ENCODE measurements around the gene CDKN3.

DNA sequence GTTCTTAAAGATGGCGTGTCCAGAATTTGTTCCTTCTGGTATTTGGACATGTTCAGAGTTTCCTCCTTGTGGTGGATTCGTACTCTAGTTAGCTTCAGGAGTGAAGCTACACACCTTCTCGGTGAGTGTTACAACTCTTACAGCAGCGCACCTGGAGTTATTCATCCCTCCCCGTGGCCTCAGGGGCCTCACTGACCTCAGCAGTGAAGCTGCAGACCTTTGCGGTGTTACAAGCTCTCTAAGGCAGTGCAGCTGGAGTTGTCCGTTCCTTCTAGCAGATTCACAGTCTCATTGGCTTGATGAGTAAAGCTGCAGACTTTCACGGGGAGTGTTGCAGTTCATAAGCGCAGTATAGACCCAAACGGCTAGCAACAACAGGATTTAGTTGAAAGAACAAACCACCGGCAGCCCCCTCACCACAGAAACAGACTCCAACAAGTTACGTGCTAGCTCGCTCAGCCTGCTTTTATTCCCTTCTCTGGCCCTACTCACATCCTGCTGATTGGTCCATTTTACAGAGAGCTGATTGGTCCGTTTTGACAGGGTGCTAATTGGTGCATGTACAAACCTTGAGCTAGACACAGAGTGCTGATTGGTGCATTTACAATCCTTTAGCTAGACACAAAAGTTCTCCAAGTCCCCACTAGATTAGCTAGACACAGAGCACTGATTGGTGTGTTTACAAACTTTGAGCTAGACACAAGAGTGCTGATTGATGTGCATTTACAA, 4.5 kb upstream of the CDKN3 start:
- TF ChIP-seq, protein P1, sequence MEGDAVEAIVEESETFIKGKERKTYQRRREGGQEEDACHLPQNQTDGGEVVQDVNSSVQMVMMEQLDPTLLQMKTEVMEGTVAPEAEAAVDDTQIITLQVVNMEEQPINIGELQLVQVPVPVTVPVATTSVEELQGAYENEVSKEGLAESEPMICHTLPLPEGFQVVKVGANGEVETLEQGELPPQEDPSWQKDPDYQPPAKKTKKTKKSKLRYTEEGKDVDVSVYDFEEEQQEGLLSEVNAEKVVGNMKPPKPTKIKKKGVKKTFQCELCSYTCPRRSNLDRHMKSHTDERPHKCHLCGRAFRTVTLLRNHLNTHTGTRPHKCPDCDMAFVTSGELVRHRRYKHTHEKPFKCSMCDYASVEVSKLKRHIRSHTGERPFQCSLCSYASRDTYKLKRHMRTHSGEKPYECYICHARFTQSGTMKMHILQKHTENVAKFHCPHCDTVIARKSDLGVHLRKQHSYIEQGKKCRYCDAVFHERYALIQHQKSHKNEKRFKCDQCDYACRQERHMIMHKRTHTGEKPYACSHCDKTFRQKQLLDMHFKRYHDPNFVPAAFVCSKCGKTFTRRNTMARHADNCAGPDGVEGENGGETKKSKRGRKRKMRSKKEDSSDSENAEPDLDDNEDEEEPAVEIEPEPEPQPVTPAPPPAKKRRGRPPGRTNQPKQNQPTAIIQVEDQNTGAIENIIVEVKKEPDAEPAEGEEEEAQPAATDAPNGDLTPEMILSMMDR (IDR thresholded peaks at IDR 0.05) = no peak
- no peak for TF ChIP-seq POLR2A (IDR thresholded peaks at IDR 0.05)
